ENCODE results near the gene STXBP6. TPM values are rescaled to one million over a fixed set of nuclear protein-coding genes. Genes with fewer than 3 reads are reported as not detected.

Gene STXBP6
- total RNA-seq, 1 experiment from 2014 or later = 12.3 TPM

- Histone ChIP-seq H3K27ac (no peak overlapping the region), H3K4me2 (no peak overlapping the region), H3K4me3 (no peak overlapping the region), H3F3A (ENCODE audit: insufficient read depth, low read depth) (peaks cover 11% of the 10 kb centered on the region; the same call in 1 of the 2 replicates), H4K20me1 (ENCODE audit: insufficient read depth) (no peaks in the 10 kb centered on the region), H3K27me3 (ENCODE audit: insufficient read depth, low read depth) (no peaks in the 10 kb centered on the region), H3K36me3 (ENCODE audit: low read depth) (no peaks in the 10 kb centered on the region), H3K9me3 (ENCODE audit: insufficient read depth, low read depth) (no peaks in the 10 kb centered on the region), H2AFZ (no peak overlapping the region), H3K9me2 (ENCODE audit: insufficient read depth) (no peaks in the 10 kb centered on the region), H3K4me1 (replicated peaks; ENCODE audit: insufficient read depth) (peaks cover 15% of the 10 kb centered on the region), H3K79me2 (ENCODE audit: low read depth) (no peaks in the 10 kb centered on the region)
- no peak for DNase-seq
- BruUV-seq (replicated peaks) = no TSS peak
- CTCF ChIA-PET = no interaction called here
- TF ChIP-seq CTCF (conservative IDR thresholded peaks at IDR 0.05) (no peak), EZH2 (IDR thresholded peaks at IDR 0.05; ENCODE audit: low read depth) (no peak)
- intact Hi-C loops (cut with micrococcal nuclease; ENCODE audit: unreplicated experiment) = no loop called here
- POLR2A ChIA-PET (ENCODE audit: unreplicated experiment) = no interaction called here
These were observed 183.8 kb downstream of the STXBP6 start for GRCh38 chr14:24866067-24866639.

- intact Hi-C loops (cut with micrococcal nuclease; ENCODE audit: unreplicated experiment) = loop anchor here (5.0 kb wide), 1 partner anchor 248 kb away; no protein-coding TSS in a partner anchor
These were observed 185.8 kb downstream of the STXBP6 start for GRCh38 chr14:24863968-24864684.

More at GRCh38 chr14:24863968-24864684, 185.8 kb downstream of the STXBP6 start:
- no peak for DNase-seq
- H3K9me3 ChIP-seq (ENCODE audit: insufficient read depth, low read depth) = no peaks in the 10 kb centered on the region
- H3K4me2 ChIP-seq = no peak overlapping the region
- no peaks in the 10 kb centered on the region for H4K20me1 ChIP-seq (ENCODE audit: insufficient read depth)
- no peak overlapping the region for H3K4me3 ChIP-seq
- no peaks in the 10 kb centered on the region for H3K27me3 ChIP-seq (ENCODE audit: insufficient read depth, low read depth)
- POLR2A ChIA-PET (ENCODE audit: unreplicated experiment) = no interaction called here
- no TSS peak for BruUV-seq (replicated peaks)
- H2AFZ ChIP-seq = no peak overlapping the region
- TF ChIP-seq CTCF (conservative IDR thresholded peaks at IDR 0.05) (no peak), EZH2 (IDR thresholded peaks at IDR 0.05; ENCODE audit: low read depth) (no peak)
- no peaks in the 10 kb centered on the region for H3K79me2 ChIP-seq (ENCODE audit: low read depth)
- CTCF ChIA-PET = no interaction called here
- H3K9me2 ChIP-seq (ENCODE audit: insufficient read depth) = no peaks in the 10 kb centered on the region
- H3F3A ChIP-seq (ENCODE audit: insufficient read depth, low read depth) = peaks cover 11% of the 10 kb centered on the region; the same call in 1 of the 2 replicates
- peaks cover 15% of the 10 kb centered on the region for H3K4me1 ChIP-seq (replicated peaks; ENCODE audit: insufficient read depth)
- no peak overlapping the region for H3K27ac ChIP-seq
- H3K36me3 ChIP-seq (ENCODE audit: low read depth) = no peaks in the 10 kb centered on the region

Data from PC-9 (cell line).